Keratinocyte (primary cell): ENCODE measurements around the gene KCNH1. TPM values are rescaled to one million over a fixed set of nuclear protein-coding genes. Genes with fewer than 3 reads are reported as not detected.

Source experiments
- DNase-seq: peaks from one replicate; pipeline ENCODE4 v3.0.0-alpha.2; 2011; ENCODE audit warnings: low read depth, missing footprints, low spot score
- FAIRE-seq: peaks from 2 replicates; lab custom pipeline; 2011; peaks lifted over from hg19 to GRCh38; lab: Jason Lieb, UNC
- H2AFZ ChIP-seq: 2 replicates; pipeline ENCODE4 v1.6.0; 2012; ENCODE audit warnings: low read length, control low read depth, inconsistent platforms; ENCODE audit not compliant: control insufficient read depth
- H3K27ac ChIP-seq: 2 replicates; pipeline ENCODE4 v1.5.1; 2011; ENCODE audit warnings: low read length; ENCODE audit not compliant: control insufficient read depth, insufficient read depth
- H3K27me3 ChIP-seq: 3 replicates; pipeline ENCODE4 v1.6.0; 2011; ENCODE audit warnings: low read length; ENCODE audit not compliant: control insufficient read depth, insufficient read depth; ENCODE audit errors: extremely low read depth
- H3K36me3 ChIP-seq, 2 experiments: 2 replicates in 1 of 2; 3 replicates in 1 of 2; pipeline ENCODE4 v1.5.1; 2011; ENCODE audit warnings: low read length in 2 of 2, mild to moderate bottlenecking in 1 of 2; ENCODE audit not compliant: control insufficient read depth in 2 of 2, insufficient read depth in 2 of 2; ENCODE audit errors: extremely low read depth in 1 of 2
- H3K4me1 ChIP-seq: 3 replicates; pipeline ENCODE4 v1.5.1; 2011; ENCODE audit warnings: low read length; ENCODE audit not compliant: control insufficient read depth, insufficient read depth; ENCODE audit errors: extremely low read depth
- H3K4me2 ChIP-seq: 3 replicates; pipeline ENCODE4 v1.6.0; 2011; ENCODE audit warnings: low read depth, low read length; ENCODE audit not compliant: control insufficient read depth, insufficient read depth; ENCODE audit errors: extremely low read depth
- H3K4me3 ChIP-seq, 3 experiments: fragments of 200-600 bp in 1 of 3; sonication (generic) in 1 of 3; 2 replicates in 2 of 3; 3 replicates in 1 of 3; pipeline ENCODE4 v1.5.1; 2011 to 2016; ENCODE audit warnings: low read length in 3 of 3, mild to moderate bottlenecking in 3 of 3, control low read depth in 2 of 3, inconsistent platforms in 1 of 3, low read depth in 1 of 3, mixed read lengths in 1 of 3, mixed run types in 1 of 3, moderate library complexity in 1 of 3; ENCODE audit not compliant: control insufficient read depth in 2 of 3, insufficient read depth in 2 of 3; ENCODE audit errors: extremely low read depth in 1 of 3
- H3K79me2 ChIP-seq: 2 replicates; pipeline ENCODE4 v1.6.0; 2012; ENCODE audit warnings: low read length; ENCODE audit not compliant: control insufficient read depth, insufficient read depth
- H3K9ac ChIP-seq: 3 replicates; pipeline ENCODE4 v1.6.0; 2011; ENCODE audit warnings: low read length; ENCODE audit not compliant: control insufficient read depth, insufficient read depth; ENCODE audit errors: extremely low read depth
- H3K9me1 ChIP-seq: 3 replicates; pipeline ENCODE4 v1.6.0; 2011; ENCODE audit warnings: low read length; ENCODE audit not compliant: control insufficient read depth, insufficient read depth; ENCODE audit errors: extremely low read depth
- H3K9me3 ChIP-seq: 2 replicates; pipeline ENCODE4 v1.5.1; 2012; ENCODE audit warnings: low read depth, low read length; ENCODE audit not compliant: control insufficient read depth
- H4K20me1 ChIP-seq: 3 replicates; pipeline ENCODE4 v1.6.0; 2011; ENCODE audit warnings: low read length; ENCODE audit not compliant: control insufficient read depth, insufficient read depth; ENCODE audit errors: extremely low read depth
- CTCF ChIP-seq, 3 experiments: IDR thresholded peaks in 1 of 3; conservative IDR thresholded peaks in 1 of 3; optimal IDR thresholded peaks in 1 of 3; 2 replicates in 2 of 3; 3 replicates in 1 of 3; pipeline versions ENCODE3 to v1.5.1; 2011; ENCODE audit warnings: low read length in 3 of 3, mild to moderate bottlenecking in 3 of 3, moderate library complexity in 2 of 3, control low read depth in 1 of 3, inconsistent platforms in 1 of 3; ENCODE audit not compliant: insufficient read depth in 2 of 3; ENCODE audit errors: extremely low read depth in 1 of 3
- EZH2 ChIP-seq: IDR thresholded peaks from one replicate; pipeline ENCODE4 v1.6.1; 2012; ENCODE audit warnings: inconsistent platforms, mild to moderate bottlenecking, low read length, moderate library complexity
- dilution Hi-C: fragments of 300-500 bp; cut with MboI; formaldehyde crosslinking; loops from one replicate; pipeline ENCODE4 v1.7.0; 2020; ENCODE audit warnings: low sequenced_read_pairs; ENCODE audit not compliant: extremely low pct_ligation_motif_present
- polyA plus RNA-seq, 5 experiments: library from polyadenylated mRNA; depleted of rRNA in 3 of 5; stranded (reverse) in 3 of 5; stranded (forward) in 1 of 5; unstranded in 1 of 5; fragments of >200 nt; gene quantifications; 1 replicate in 1 of 5; 2 replicates in 3 of 5; 3 replicates in 1 of 5; pipeline versions ENCODE4 v1.2.1 to v1.2.3, GENCODE V29; 2011 to 2012; ENCODE audit warnings: missing spikeins in 2 of 5, low read depth in 1 of 5, low replicate concordance in 1 of 5

Gene KCNH1
- polyA plus RNA-seq, 1 donor (not counting 4 experiments of a cell fraction or from before 2014, with no cell fraction given) = not detected

- H3K4me2 ChIP-seq = no peak overlapping the region
- DNase-seq (no peak), FAIRE-seq (no peak)
- no peak overlapping the region for H3K4me3 ChIP-seq
- TF ChIP-seq EZH2 (no peak), CTCF (optimal IDR thresholded peaks at IDR 0.05 in 1 of 3, IDR thresholded peaks at IDR 0.05 in 1 of 3, conservative IDR thresholded peaks at IDR 0.05 in 1 of 3; ENCODE audit: extremely low read depth in 1 of 3, insufficient read depth in 2 of 3, low read length in 3 of 3) (no peak)
- dilution Hi-C loops = no loop called here
- H3K27me3 ChIP-seq = no peaks in the 10 kb centered on the region
- H4K20me1 ChIP-seq = no peaks in the 10 kb centered on the region
- H2AFZ ChIP-seq = no peak overlapping the region
- H3K27ac ChIP-seq = no peak overlapping the region
- H3K36me3 ChIP-seq = no peaks in the 10 kb centered on the region
- no peaks in the 10 kb centered on the region for H3K9me1 ChIP-seq
- H3K9me3 ChIP-seq = no peaks in the 10 kb centered on the region
- no peaks in the 10 kb centered on the region for H3K79me2 ChIP-seq
- no peaks in the 10 kb centered on the region for H3K4me1 ChIP-seq
- H3K9ac ChIP-seq = no peak overlapping the region
Measured at GRCh38 chr1:211024901-211025300, 109.0 kb downstream of the KCNH1 start.

- no peak for FAIRE-seq
- dilution Hi-C loops = no loop called here
Measured at GRCh38 chr1:211019266-211019665, 114.7 kb downstream of the KCNH1 start.

More at GRCh38 chr1:211019266-211019665, 114.7 kb downstream of the KCNH1 start:
- H3K4me3 ChIP-seq = no peak overlapping the region
- H3K36me3 ChIP-seq = no peaks in the 10 kb centered on the region
- H4K20me1 ChIP-seq = no peaks in the 10 kb centered on the region
- H3K9me1 ChIP-seq = no peaks in the 10 kb centered on the region
- no peak for DNase-seq
- H3K27ac ChIP-seq = no peak overlapping the region
- no peak overlapping the region for H3K4me2 ChIP-seq
- no peak overlapping the region for H3K9ac ChIP-seq
- no peaks in the 10 kb centered on the region for H3K27me3 ChIP-seq
- H2AFZ ChIP-seq = no peak overlapping the region
- no peaks in the 10 kb centered on the region for H3K79me2 ChIP-seq
- TF ChIP-seq EZH2 (no peak), CTCF (optimal IDR thresholded peaks at IDR 0.05 in 1 of 3, IDR thresholded peaks at IDR 0.05 in 1 of 3, conservative IDR thresholded peaks at IDR 0.05 in 1 of 3; ENCODE audit: extremely low read depth in 1 of 3, insufficient read depth in 2 of 3, low read length in 3 of 3) (no peak)
- no peaks in the 10 kb centered on the region for H3K4me1 ChIP-seq
- no peaks in the 10 kb centered on the region for H3K9me3 ChIP-seq
